ENCODE results near the gene P4HA2.

Gene P4HA2

DNA sequence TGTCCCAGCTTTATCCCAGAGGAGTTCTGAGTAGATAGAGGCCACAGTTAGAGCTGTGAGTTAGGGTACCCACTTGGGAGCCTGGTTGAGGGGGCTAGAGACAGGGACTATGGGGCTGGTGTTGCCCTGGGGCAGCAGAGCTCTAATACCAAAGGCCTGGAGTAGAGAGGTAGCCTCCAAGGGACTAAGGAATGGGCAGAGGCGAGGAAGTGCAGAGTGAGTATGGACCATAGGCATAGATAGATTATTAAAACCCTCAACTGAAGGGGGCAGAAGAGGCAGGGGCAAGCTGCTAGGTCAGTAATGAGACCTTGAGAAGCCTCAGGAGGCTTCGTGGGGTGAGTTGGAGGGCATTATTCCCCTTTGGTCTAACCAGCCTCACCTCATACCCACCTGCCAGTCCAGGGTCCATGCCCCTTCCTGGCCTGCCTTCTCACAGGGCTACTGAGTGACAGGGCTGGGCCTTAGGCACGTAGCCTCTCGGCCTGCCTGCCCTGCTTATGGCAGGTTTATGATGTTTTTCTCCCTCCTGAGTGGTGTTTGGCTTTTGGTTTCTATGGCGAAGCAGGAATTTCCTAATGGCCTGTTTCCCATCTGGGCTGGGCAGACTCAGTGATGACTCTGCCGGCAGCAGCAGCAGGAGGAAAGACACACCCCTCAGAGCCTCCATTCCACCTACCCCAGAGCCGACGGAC, 37.8 kb upstream of the P4HA2 start:
- no peak for DNase-seq

DNA sequence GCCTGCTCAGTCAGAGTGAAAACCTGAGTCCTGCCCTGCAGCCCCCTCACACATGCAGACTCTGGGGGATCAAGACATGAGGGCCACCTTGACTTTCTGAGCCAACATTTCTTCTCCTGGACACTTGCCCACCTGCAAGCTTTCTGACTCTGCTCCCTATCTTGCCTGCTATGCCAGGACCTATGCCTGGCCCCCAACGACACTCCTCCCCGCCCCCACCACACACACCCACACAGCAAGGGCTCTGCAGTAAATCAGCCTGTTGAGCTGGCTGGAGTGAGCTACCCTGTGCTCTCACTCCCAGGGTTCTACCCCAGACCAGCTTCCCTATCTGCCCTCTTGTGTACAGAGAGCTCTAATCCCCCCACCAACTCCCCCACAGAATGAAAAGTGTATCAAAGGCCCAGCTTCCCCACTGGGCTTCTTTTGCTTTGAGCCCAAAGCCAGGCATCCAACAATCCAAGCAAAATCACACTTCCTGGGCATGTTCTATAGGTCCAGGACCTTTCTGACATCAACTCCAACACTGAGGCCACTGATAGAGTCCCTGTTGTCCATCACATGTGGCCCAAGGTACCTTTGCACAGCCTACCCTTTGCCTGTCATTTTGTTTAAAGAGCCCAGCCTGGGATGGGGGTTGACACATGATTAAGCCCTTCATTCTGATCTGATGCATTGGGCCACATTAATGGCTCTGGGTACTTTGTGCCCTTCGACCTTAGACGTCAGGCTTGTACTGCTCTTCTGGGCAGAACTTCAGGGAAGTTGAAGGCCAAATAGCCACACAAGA, 37.1 kb upstream of the P4HA2 start:
- no peak for DNase-seq

DNA sequence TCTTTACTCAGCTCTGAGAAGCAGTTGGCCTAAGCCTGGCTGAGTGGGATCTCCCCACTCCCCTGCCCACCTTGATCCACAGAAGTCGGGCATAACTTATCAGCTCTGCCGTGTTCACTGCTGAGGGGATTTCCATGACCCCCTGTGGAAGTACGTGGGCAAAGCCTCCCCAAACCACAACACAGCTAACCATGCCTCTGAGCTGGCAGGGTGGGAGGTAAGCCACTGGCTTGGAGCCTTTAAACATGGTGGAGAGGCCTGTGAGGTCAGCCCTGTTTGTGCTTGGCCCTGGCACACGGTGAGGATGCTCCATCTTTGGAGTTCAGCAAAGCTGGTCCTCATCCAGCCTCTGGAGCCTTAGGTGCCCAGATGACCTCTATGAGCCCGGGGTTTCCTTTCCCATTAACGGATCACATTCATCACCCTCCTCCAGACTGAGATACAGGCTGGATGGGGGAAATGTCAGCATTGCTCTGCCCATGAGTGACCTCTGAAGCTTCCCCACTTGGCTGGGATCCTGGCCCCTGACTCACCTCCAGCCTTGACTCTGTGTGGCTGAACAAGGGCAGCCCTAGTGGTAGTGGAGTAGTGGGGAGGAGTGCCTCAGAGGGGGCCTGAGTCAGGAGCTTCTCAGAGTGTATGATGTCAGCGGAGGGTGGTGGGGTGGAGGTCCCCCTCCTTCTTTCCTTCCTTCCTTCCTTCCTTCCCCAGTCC, 36.1 kb upstream of the P4HA2 start:
- DNase-seq, result peak in 1 of 56 donors; percentile 68

DNA sequence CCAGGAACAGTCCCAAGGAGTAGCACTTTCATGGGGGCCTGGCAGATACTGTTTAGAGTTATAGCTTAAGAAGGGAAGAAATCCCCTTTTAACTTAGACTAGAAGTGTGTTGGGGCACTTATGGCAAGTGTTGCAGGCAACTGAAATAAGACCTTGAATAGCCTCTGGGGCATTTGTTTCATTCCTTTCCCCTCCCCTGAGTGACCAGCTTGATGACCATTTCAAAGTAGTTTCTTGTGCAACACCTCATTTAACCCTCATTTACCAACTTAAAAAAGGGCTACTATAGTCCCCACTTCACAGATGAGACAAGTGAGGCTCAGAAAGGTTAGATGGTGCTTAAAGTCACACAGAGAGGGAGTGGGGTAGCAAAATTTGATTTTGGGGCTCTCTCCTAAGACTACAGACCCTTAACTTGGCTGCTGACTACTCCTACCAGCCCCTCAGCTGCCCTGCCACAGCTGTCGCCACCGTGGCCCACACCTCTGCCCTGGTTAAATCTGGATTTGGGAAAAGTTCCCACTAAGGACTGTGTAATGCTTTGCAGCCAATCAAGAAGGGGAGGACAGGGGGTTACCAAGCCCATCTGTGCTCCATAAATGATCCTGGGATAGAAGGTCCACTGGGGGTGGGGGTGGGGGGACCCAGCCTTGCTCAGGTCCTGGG, 35.4 kb upstream of the P4HA2 start:
- DNase-seq, result no peak

DNA sequence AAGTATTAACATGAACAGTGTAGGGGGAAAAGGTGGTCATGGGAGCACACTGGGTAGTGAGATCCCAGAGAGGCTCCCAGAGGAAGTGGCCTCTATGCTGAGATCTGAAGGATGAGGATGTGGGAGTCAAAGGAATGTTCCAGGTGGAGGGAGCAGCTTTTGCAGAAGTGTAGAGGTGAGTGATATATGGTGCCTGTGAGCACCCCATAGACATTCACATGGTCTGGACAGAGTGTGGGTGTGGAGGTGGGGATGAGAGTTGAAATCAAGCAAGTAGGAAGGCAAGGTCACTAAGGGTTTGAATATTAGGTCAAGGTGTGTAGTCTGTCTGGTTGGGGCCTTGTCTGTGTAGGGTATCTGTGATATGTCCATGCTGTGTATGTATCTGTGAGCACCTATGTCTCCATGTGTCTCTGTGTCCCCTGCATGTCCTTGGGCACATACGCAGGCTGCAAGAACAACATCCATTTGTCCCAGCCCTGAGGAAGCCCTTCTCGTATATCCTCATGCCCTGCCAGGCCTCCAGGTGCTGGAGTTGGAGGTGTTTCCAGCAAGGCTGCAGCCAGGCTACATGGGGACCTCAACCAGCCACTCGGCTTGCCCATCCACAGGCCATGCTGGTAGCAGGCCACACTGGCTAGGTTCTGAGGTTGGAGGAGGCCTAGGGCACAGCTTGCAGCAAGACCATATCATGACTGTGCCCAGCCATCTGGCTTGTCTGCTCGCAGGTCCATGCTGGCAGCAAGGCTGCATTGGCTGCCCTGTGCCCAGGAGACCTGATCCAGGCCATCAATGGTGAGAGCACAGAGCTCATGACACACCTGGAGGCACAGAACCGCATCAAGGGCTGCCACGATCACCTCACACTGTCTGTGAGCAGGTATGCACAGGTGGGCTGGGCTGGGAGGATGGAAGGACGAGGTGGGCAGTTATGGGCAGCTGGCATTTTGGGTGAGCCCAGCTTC, 34.5 kb upstream of the P4HA2 start:
- DNase-seq, result no peak

DNA sequence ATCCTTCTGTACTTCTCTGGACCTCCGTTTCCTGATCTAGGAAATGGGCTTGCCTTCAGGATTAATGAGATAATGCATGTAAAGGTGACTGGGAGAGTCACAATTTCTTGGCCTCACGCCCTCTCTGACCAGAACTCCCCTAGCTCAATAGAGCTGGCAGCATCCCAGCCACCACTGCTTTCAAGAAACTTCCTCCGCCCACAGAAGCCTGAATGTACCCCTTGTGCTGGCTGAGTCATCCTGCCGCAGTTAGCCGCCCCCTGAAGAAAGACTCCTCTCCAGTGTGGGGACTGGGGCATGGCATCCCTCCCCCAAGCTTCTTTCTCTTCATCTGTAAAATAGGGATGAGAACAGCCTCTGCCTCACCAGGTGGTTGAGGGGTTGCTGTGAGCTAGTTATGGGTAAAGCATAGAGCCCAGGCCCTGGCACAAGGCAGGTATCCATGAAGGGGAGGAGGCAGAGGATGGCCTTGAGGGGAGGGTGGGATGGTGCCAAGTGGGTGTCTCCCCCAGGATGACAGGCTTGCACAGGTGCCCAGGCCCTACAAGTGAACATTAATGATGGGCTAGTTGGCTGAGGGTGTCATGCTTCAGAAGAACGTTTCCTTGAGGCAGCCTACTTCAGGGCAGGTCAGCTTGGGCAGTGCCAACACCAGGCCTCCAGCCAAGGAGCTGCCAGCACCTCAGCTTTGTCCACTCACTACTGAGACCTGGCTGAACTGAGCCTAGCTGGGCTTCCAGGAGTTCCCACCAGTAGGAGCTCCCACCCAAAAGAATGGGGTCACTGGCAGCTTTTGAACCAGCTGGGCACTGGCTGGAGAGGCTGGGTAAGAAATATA, 33.3 kb upstream of the P4HA2 start:
- DNase-seq, result peak in 44 of 56 donors; percentile 27 to 88 (median 62)

DNA sequence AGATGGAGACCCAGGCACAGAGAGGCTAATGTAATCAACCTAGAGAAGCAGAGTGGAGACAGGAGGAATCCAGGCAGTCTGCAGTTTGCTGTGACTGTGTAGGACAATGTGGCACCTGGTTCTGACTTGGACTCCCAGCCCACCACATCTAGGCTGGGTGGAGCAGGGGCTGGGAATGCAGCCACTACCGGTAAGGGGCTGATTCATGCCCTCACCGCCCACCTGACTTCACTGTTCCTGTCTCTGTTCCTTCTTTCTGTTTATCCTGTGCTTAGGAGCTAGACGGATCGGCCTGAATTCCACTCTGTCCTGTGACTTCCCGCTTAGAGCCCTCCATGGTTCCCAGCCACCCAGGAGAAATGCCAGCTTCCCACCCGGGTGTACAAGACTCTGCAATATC, 32.4 kb upstream of the P4HA2 start:
- DNase-seq, result peak in 4 of 56 donors; percentile 18 to 37 (median 27)

DNA sequence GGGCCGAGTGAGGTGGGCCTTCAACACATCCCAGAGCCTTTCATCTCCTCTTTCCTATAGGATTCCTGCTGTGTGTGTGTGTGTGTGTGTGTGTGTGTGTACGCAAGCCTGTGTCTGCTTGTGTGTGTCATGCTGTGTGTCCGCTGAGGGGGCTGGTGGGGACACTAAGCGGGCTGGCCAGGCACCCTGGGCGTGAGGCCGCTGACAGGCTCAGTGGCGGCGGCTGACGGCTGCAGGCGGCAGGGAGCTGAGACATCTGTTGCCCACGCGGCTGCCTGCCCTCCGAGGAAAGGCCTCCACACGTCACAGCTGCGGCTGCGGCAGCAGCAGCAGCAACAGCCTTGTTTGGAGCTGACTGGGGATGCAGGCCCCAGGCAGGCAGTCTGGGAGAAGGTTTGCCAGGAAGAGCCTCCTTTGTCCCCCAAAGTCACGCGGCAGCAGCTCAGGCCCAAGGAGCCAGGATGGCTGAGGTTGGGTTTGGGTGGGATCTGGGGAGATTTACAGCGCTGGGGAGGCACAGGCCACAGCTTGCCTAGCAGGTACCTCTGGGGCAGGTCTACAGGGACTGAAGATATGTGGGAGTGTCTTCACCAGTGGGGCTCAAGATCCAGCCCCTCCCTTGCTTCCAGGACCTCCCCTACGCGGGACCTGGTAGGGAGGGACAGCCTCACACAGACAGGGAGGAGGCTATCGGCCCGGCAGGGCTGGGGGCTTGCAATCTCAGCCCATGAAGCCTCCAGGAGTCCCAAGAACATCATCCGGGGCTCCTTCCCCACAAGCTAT, 31.6 kb upstream of the P4HA2 start:
- DNase-seq, result peak in 34 of 56 donors; percentile 14 to 70 (median 36)

DNA sequence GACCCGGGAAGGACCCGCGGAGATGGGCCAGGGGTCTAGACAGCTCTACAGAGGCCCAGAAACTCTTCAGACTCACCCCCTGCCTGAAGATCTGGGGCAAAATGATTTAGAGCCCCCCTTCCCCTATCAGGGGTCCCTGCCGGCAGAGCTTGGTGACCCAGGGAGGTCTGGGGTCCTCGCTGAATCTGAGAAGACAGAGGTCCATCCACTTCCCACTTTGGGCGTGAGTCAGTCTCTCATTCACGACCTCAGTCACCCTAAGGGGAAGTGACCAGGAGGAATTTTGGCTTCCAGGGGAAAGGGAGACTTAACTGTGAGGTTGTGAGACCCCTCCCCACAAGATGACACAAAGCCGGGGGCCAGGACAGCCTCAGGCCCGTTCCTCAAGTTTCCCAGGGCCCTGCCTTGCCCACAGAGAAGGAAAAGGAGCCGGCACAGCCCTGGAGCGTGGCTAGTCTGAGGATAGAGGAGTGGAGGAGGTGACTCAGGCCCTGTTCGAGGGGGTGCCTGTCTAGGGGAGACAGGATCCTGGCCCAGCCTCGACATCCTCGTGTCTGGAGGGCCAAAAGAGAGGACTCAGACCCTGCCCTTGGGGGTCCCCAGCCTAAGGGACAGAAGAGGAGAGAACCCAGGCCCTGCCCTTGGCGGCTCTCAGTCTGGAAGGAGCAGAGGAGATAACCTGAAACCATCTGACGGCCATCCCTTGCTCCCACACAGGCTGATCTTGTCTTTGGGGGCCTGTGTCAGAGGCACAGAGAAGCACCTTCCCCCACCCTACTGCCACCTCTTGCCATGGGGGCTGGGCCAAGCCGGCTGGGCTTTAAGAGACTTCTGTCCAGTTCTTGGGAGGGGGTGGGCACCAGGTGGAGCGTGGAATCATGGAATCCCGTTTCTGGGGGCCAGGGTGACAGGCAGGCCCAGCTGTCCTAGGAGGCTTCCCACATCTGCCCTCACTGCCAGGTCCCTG, 30.7 kb upstream of the P4HA2 start:
- no peak for DNase-seq

DNA sequence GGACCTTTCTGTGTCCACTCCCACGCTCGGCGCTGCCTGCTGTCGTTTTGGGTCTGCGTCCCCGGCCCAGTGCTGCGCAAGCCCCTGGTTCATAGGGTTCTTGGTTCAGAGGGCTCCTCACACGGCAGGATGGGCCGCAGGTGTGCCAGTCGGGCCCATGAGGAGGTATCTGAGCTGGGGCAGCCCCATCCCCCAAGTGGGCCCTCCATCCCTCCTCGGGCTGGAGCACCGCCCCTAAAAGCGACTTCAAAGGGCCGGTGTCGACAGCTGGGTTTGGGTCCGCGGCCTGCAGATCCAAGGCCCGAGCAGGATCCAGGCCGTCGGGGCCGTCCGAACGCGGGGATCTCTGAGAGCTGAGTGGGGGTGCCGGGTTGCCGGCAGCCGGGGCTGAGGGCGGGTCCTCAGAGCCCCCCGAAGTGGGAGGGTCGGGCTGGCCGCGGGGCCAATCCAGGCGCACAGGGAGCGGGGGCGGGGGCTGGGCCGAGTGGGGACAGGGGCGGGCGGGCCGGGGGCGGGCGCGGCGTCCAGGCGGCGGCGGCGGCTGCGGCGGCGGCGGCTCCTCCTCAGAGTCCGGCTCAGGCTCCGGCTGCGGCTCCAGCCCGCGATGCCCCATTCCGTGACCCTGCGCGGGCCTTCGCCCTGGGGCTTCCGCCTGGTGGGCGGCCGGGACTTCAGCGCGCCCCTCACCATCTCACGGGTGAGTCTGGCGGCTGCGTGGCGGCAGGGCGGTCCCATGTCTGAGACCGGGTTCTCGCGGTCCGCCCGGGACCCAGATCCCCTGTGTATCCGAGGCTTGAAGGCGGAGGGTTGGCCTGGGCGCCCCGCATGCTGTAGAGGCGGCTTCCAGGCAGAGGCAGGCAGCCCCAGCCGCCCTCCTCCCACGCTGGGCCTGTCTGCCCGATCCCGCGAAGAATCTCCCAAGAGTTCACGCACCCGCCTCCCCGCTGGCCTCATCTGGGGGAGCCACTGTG, 29.8 kb upstream of the P4HA2 start, which contains the start of gene PDLIM4:
PDLIM4 (plus strand) TSS at position 566 of the 971 bp plus-strand sequence; CDS start at position 605, 39 bp downstream.
- DNase-seq, result peak in 2 of 56 donors; percentile 28 to 53

DNA sequence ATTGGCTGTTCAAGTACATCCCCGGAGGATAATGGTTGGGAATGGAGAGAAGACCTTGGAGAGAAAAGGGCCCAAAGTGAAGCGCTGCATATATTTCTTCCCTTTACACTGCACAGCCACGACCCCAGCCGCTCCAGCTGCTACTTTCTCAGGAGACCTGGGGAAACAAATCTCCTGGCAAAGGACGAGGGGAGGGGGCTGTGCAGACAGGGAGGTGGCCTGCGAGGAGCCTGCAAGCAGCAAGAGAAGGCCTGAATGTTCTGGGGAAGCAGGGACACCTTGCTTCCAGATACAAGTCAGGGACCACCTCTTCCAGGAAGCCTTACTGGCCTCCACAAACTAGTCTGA, 29.1 kb upstream of the P4HA2 start:
- DNase-seq, result no peak

DNA sequence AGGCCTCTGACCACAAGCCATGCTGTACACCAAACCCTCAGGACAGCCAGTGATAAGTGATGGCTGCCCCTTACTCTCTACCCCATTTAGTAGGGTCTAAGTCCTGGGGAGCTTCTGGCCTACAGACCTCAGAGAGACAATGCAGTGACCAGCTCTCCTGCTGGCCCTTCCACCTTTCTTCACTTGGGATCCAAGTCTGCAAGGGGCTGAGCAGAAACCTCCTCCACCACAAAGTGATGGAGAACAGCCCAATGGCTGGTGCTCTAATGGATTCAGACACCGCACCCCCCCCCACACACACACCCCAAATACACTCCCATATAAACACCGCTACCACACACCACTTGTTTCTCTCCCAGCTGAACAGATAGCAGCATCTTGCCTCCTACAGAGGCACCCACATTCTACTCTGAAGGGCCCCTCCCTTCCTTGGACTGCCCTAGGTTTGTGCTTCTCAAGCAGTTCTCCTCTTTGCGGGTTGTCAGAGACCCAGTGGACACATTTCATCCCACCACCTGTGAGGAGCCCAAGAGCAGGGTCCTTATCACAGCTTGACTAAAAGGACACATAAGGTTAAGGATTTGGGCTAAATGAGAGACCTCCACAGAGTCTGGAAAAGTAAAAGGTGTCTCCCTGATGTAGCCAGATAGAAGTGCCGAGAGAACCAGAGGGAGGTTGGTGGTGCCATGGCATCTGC, 28.6 kb upstream of the P4HA2 start:
- DNase-seq, result no peak

DNA sequence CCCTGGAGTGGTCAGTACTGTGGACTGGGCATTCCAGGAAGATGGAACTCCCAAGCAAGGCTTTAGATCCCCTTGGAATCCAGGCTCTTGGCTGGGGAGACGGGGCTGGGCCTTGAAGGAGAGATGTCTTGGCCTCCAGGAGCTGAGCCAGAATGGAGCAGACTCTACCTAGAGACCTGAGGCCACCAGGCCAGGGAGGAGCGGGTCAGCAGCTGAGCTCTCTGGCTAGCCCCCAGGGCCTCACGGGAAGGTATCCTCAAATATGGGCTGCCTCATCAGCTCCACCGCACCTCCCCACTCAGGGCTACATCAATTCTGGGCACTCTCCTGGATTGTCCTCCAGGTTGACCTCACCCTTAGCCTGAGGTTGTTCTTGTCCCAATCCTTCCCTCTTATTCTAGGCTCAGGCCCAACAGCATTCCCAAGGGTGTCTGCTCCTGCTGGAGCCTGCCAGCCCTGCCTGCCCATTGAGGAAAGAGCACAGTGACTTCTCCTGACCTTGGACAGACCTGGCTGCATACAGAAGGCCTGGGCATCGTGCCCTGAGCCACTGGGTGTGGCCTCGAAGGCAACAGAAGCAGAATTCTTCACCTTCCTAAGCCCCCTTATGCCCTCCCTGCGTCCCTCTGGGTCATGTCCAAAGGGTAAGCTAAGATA, 26.8 kb upstream of the P4HA2 start:
- no peak for DNase-seq

DNA sequence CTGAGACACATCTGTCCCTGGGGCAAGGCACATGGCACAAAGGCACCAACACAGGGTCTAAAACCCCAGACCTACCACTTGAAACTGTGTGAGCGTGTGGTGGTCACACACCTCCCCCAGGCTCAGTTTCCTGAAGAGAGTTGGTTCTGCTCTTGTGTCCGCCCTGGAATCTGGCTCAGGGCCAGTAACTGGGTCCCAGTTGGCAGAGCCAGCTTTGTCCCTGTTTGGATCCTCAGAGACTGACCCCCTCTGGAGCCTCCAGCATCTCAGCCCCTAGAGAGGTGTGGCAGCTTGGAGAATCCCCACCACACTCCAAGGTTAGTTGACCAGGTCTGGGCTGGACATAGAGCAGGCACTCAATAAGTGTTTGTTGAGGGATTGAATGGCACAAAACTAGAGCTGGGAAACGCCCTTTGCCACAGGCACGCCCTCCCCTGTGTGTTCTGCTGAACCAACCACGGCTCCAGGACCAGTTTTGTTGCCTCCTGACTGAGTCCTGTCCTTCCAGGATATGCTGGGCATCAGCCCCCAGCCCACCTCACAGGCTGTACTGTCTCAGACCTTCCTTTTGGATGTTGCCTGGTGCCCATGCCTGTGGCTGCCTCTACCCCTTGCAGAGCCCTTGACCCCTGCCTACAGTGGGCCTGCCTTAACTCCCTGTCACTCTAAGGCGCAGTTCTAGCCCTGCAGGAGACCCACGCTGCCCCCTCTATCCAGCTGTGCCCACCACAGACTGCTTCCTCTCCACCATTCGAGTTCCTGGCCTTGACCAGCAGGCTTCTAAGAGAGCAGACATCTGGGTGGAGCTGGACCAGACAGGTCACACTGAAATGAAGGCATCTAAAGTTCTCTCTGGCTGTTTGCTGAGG, 26.0 kb upstream of the P4HA2 start:
- no peak for DNase-seq

Measured in nucleus accumbens (tissue), 56 donors.